ENCODE results near the gene SYT9.

Gene SYT9

DNA sequence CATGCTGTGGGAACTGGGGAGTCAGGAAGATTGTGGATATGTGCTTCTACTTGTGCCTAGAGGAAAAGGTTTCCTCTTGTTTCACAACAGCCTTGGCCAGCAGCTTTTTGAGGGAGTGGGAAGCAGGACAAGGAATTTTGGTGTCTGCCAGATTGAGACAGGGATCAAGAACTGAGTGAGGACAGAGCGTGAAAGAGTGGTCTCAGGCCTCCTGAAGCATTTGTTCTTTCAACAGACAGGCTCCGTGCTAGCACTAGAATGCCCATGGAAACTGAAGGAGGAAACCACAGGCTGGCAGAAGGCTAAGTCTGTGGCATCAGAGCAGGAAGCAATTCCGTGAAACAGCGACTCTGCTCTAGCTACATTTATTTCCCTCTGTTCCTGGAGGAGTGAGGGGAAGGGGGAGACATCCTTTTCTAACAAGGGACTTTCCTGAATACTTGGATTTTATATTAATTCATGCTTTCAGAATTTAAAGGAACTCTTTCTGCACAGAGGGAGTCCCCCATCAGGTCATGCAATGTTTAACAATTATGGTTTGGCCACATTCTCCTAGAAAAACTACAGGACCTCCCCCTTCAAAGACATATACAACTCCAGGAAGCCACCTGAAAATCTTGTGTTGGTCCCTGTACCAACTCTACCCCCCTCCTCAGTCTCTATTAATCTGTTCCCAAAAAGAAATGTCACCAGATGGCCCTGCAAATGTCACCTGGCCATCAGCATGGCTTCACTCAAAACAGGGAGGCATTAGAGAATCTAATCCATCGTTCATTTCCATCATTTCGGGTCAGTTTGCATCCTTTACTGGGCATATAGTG lies 96.1 kb downstream of the SYT9 start:
- no peak for DNase-seq (ENCODE audit: low read depth in 2 of 2)

DNA sequence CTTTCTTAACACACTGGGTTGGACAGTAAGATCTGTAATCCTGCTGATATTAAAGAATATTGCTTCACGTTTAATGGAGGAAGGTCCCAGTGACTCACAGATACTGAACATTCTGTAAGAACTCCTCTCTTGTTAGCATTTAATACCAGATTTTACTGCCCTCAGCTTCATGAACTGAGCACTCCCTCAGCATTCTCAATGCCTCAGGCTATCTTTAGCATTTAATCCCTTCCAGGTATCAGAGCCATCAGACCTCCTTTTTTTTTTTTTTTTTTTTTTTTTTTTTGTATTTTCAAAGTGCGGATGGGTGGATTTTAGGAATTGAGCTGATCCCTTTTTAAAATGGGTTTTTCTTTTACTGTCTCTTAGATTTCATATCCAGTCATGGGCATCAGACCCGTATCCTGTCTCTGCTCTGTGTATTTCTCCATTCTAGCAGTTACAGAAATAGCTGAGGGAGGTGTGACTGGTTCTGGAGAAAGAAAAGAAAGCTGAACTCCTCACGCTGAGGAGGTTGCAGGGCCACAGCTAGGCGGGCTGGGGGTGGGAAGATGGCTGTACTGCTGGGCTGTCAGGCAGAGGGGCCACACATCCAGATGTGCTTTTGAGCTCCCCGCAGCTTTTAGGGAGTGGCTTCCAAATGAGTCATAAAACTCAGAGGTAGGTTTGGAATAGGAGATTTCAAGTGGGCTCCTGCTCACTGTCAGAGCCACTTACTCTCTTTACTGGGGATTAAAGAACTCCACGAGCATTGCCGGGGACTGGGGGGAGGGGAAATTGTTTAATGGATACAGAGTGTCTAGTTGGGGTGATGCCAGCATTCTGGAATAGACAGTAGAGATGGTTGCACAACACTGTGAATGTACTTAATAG lies 97.0 kb downstream of the SYT9 start:
- no peak for DNase-seq (ENCODE audit: low read depth in 2 of 2)

DNA sequence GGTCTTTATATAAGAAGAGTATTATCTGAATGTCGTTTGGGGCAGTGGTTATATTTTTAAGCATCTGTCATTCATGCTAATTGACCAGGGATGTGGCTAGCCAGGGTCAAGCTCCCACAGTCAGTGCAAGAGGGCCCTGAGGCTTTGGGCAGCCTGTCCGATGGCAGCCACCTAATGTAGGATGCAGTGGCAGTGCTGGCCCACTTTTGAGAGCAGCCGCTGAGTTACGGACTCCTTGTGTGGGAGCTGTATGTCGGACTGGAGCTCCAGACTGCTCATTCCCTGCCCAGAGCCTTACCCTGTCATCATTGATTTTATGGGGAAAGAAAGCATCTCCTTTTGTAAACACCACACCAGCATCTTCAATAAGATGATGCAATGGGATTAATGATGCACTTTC lies 99.5 kb downstream of the SYT9 start:
- no peak for DNase-seq (ENCODE audit: low read depth in 2 of 2)

DNA sequence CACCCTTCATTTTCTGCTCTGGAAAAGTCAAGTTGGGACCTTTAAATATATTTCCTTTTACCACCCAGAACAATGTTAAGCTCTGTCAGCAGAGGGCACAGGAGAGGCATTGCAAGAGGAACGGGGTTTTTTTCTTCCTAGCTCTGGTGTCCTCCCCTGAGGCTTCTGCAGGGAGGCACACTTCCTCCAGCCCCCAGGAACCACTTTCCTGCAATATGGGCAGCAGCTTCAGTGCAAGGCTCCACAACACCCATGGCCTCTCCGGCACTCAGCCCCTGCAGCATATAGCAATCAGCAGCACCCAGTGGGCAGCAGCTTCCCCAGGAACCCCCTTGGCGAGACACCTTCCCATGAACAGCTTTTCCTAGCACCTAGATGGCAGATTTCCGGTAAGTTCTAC lies 101.4 kb downstream of the SYT9 start:
- DNase-seq (ENCODE audit: low read depth in 2 of 2) = no peak

DNA sequence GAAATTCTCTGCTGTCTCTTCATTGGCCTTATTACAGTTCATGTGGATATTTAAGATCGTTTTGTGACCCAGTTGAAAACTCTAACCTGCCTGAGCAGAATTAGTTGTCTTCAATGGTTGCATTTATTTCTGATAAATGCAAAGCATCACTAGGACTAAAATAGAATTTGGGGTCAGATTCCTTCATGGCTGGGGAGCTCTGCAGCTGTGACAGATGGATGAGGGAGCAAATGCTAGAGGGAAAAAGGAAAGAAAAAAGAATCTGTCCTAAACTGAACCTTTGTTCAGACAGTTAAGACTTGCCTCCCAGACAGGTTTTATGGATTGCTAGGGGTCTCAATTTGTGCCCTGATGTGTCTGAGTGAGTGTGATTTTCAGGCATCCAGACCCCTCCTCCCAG lies 113.0 kb downstream of the SYT9 start:
- DNase-seq (ENCODE audit: low read depth in 2 of 2) = no peak

DNA sequence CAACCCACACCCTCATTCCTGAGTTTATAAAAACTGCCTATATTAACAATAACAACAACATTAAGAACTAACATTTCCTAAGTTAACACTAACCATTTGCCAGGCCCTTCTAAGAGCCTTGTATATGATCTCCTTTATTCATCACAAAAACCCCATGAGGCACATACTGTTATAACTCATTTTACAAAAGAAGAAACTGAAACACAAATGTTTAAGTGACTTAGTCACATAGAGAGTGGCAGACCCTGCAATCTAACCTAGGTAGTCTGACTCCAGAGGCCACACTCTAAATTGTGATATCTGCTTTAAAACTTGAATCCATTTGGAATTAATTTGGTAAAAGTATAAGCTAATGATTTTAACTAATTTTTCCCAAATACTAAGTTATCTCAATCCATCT lies 116.1 kb downstream of the SYT9 start:
- no peak for DNase-seq (ENCODE audit: low read depth in 2 of 2)

DNA sequence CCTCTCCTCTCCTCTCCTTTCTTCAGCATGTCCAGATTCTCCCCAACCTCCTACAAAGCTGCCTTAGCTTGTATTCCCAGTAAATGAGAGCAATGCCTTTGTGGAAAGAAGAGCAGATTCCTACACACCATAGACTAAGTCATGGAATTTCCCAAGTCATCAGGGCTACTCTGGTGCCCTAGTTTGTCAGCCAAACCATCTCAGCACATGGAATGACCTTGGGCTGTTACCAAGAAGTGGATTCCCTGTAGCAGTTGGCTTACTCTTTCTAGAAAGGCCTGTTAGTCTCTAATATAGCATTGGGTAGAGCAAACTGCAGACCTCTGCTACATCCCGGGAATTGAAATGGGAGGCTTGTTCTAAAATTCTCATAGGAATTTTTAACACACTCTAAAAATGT lies 124.7 kb downstream of the SYT9 start:
- no peak for DNase-seq (ENCODE audit: low read depth in 2 of 2)

DNA sequence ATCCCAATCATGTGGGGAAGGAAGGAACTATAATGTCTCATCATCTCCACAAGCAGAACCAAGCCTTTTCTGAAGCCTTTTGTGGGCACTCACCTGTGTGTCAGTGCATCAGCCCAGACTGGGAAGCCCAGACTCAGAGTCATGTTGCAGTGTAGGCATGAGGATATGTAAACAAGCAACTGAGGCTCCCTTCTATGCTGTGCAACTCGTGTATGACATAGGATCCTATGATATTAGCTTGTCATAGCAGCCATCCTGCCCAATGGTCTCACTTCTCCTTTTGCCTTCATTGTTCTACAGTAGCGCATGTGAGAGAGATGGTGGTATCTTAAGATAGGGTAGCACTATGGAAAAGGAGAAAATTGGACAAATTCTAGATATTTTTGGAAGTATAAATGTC lies 130.2 kb downstream of the SYT9 start:
- no peak for DNase-seq (ENCODE audit: low read depth in 2 of 2)

DNA sequence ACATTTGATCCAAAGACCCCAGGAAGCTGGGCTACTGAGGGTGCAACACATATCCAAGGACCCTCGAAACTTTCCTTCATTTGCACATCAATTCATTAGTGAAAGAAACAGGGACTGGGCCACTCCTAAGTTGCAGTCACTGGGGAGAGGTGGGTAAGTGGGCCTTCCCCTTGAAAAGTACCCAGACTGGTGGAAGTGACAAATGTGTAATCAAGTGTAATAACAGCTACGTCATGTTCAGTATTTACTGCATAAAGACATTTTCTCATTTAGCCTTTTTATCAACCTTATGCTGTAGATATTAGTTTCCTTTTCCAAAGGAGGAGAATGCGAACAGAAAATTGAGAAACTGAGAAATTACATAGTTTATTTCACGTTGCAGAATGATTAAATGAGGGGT lies 131.7 kb downstream of the SYT9 start:
- no peak for DNase-seq (ENCODE audit: low read depth in 2 of 2)

DNA sequence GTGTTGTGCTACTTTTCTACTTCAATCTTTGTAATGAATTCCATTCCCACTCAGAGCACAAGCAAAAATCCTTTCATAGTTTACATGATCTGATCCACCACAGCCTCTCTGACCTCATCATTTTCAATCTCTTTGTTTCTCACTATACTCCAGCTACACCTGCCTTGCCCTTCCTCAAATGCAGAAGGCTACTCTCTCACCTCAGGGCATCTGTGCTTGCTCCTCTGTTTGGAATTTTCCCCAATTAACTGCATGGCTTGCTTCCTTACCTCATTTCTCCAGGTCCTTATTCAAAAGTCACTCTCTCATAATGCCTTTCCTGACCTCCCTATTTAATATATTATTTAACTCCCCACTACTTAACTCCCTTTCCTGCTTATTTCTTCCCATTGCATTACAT lies 133.0 kb downstream of the SYT9 start:
- no peak for DNase-seq (ENCODE audit: low read depth in 2 of 2)

DNA sequence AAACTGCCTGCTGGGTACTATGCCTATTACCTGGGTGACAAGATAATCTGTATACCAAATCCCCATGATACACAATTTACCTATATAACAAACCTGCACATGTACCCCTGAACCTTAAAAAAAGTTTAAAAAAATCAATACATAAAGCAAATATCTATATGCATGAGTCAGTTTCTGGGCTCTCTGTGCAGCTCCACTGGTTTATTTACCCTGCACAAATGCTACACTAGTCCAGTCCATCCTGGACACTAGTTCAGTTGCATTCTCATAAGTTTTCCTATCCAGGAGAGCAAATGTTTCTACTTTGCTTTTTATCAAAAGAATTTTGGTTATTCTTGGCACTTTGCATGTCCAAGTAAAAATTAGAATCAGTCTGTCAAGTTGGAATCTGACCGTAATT lies 133.8 kb downstream of the SYT9 start:
- DNase-seq (ENCODE audit: low read depth in 2 of 2) = no peak

DNA sequence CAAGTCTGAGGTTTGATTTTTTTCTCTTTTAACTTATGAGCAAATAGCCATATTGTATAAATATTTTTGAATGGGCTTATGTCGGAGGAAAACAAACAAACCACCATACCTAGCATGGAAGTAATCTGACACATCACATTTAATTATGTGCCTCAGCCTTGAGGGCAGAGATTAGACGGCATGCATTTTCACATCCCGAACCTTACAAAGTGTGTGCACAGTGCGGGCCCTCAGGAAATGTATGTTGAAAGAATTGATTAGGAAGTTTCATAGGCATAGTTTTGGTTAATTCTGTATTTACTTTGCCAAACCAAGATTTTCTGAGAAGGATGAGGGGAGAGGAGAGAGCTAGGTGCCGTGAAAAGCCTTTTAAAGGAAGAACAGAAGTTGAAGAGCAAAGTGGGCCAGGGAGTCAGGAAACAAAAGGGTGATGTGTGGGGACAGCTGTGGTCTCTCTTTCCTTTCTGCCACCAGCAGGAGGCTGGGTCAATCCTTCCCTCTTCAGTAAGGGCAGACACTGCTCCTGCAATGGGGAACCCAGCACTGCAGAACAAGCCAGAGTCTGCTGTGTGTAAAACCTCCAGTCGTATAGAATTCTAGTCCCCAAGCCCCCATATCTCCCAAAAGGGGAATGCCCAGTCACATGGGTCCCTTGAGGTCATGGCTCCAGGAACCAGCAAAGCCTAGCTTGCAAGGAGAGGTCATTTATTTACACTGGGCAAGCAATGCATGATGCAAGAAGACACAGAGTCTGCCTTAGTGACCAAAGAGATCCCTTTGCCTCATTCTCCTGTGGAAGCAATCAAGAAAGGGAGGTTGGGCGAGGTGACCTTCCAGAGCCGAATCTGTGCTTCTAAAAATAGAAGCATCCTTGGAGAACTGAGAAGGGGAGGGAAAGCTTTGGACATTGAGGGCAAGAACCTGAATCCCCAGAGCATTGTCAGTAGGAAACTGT lies 162.5 kb downstream of the SYT9 start:
- DNase-seq (ENCODE audit: low read depth in 2 of 2) = no peak

DNA sequence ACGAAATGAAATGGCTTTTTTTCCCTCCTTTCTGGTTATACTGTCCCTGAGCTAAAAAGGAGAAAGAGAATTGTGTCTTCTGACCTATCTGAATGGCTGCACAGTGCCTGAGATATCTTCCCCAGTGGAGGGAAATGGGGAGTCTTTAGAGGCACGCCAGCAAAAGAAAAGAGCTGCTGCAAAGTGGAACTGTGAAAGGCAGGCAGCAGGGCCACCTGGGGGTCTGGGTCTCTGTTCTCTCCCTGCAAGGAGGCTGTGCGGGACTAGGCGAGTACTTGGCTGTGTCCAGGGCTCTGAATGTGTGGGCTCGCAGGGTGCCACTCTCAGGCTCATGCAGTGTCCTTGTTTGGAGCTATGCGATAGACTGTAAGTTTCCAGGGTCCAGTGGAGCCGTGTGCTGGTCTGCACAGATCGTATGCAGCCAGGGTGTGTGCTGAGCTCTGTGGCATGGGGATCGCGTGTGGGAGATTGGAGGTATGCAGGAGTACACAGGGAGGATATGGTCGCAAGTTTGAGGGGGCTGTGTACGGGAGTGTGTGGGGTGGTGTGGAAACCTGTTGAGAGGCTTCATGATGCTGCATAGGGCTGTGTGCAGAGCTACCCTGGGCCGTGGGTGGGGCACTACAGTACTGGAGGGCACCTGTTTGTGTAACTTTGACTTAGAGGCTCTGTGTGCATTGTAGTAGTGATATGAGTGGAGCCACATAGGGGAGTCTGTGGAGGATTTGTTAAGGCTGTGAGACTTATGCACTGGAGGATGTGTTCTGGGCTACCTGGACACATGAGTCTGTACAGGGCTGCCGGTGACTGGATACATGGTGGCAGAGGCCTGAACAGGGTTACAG lies 163.5 kb downstream of the SYT9 start:
- no peak for DNase-seq (ENCODE audit: low read depth in 2 of 2)

DNA sequence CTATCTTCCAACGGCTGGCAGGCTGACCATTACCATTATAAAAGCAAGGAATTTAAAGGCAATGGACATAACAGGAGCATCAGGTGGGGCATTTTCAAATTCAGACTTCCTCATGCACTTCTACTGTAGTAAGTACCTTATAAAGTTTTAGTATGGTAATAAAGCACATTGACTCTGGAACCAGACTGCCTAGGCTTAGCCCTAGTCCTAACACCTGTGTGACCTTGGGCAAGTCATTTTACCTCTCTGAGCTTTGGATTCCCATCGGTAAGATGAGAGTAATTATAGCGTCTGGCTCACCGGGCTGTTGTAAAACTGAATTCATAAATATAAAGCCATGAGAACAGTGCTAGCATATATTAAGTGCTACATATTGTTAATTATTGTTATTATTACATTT lies 164.4 kb downstream of the SYT9 start:
- no peak for DNase-seq (ENCODE audit: low read depth in 2 of 2)

DNA sequence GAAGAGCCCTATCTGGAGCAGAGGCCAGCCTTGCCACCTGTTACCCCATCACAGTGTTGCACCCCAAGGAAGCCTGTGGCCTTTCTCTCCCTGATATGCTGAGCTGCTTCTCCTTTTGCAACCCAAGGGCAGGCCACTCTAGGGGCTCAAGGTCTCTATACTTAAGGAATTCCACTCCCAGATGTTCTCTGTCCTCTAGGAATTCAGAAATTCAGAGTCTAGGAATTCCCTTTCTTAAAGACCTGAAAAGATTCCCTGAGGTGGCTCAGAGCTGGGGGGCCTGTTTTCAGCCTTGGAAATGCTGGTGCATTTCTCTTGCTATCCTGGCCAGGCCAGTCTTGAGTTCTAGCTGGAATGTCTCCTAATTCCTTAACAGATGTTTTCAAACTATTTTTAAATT lies 165.6 kb downstream of the SYT9 start:
- no peak for DNase-seq (ENCODE audit: low read depth in 2 of 2)

DNA sequence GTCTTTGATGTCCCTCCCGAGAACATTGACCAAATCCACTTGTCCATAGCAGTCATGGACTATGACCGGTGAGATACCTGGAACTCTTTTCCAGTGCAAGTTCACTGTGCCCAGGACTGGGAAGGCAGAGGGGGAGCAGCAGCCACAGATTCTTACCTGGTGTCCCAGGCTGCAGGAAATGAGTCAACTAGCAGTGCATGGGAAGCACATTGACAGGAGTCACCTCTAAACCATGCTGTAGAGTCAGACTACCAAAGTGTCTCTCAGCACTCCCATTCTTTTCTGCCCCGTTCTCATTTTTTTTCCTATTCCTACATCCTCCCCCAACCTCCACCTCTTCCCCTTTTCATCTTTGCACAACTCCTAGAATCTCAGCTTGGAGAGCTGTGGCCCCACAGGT lies 166.4 kb downstream of the SYT9 start:
- no peak for DNase-seq (ENCODE audit: low read depth in 2 of 2)

DNA sequence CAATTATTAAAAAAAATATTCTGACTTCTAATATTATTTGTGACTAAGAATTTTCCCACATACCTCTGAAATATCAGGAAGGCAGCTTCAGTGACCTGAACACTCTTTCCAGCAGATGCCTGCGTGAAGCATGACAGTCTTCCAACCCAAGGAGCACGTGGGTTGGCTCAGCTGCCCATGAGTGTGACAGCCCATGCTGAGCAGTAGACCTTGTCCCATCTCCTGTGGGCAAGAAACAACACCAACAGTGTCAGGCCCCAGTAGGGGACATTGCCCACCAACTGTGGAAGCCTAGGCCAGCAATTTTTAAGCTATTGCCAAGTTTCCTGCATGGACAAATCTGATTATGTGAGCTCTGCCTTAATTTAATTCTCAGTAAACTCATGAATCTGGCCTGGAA lies 167.2 kb downstream of the SYT9 start:
- no peak for DNase-seq (ENCODE audit: low read depth in 2 of 2)

DNA sequence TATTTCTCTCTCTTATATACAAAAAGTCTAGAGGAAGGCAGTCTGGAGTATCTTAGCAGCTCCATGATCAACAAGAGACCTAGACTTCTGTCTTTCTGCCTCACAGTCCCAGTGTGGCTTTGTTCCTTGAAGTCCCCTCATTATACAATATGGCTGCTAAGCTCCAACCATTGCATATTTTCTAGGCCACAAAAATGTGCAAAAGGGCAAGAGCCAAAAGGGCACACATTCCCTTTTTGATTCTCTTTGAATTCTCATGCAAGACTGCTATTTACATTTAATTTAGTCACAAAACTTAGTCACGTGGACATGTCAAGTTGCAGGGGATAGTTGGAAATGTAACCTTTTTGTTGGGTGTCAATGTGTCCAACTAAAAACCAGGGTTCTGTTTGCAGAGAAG lies 169.4 kb downstream of the SYT9 start:
- no peak for DNase-seq (ENCODE audit: low read depth in 2 of 2)

DNA sequence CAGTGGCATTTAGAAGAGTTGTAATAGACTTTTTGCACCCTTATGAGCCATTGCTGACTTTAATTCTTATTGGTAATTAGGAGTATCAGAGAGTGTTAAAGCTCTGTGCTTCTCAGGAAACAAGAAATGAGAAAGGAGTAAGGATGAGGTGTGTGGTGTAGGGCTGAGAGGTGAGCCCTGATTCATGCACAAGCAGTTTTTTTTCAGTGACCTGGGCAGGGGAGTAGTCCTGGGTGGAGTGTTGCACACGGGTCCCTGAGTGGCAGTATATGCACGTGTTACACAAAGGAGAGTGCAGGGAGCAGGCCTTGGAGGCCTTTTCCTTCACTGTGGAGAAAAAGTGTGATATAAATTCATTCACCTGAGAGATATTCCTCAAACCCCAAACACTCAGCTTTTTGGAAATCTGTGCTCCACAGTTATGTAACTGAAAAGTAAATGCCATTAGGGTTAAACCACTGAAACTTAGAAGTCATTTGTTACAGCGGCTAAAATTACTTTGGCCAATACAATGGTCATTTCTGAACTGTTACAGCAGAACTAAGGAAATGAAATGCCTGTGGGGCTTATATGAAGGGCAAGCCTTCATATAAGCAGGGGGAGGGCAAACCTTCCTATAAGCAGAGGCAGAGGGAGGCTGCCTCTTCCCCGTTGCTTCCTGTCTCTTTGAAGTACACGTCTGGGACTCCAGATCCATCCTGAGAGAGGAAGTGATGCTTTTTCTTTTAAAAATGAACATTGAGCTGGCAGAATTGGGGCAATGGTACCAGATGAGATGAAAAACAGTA lies 171.0 kb downstream of the SYT9 start:
- DNase-seq (ENCODE audit: low read depth in 2 of 2) = no peak

DNA sequence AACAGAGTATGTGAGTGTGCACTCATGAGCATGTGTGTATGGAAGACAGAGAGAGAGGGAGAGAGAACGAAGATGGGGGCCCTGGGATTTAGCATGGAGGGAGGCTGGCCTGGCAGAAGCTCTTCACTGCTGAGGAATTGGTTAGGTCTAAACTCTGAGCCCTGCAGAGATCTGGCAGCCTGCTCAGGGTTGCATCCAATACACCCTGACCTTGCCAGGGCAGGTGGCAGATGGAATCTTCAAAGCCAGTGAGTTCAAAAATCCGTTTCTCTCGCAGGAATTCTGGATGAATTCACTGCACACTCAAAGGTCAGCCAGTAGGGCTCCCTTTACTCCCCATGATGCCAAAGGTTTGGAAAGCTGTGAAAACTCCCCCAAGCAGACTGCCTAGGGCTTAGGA lies 172.2 kb downstream of the SYT9 start:
- no peak for DNase-seq (ENCODE audit: low read depth in 2 of 2)

Measured in stimulated activated CD8-positive, alpha-beta memory T cell treated with anti-CD3 and anti-CD28 coated beads, Interleukin-15, amount 100 ng/mL, for 4 hours (primary cell).